ENCODE data around the gene EFS.

Gene EFS

DNA sequence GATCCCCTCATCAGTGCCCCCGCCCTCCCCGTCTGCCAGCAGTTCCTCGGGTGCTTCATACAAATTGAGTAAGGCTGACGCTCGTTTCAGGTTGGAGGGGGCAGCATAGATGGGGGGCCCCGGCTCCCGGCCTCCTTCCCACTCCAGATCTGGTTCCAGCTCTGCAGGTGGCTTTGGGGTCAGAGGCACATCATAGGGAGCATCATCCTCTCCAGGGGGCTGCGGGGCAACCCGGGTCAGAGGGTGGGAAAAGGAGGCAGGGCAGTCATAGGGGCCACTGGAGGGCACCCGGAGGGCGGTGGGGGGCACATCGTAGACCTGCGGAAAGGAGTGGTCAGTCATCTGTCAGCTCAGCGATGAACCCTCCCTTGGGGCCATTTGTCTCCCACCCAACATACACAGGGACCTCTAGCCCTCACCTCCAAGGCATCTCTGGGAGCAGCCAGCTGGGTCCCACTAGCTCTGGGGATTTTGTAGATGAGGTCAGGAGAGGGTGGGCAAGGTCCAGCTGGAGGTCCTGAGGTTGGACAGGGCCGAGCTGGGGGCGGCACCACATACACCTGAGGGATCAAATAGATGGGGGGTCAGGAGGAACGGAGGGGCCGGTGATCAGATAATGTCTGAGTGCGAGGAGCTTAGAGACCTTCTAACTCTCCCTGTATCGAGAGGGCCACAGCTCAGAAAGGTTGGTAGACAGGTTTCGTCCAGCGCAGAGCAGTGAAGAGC, 5.1 kb downstream of the EFS start:
- Histone ChIP-seq H3K27me3 (ENCODE audit: insufficient read depth, low read length, poor library complexity) (peaks cover 24% of the 10 kb centered on the region), H3K27ac (ENCODE audit: low read length) (no peak overlapping the region), H3K79me2 (ENCODE audit: insufficient read depth, low read length) (no peaks in the 10 kb centered on the region), H3K4me3 (ENCODE audit: low read depth in 1 of 2, low read length in 2 of 2) (no peak overlapping the region), H3K36me3 (ENCODE audit: insufficient read depth, low read length) (no peaks in the 10 kb centered on the region), H3K9me3 (ENCODE audit: insufficient read depth, low read length, severe bottlenecking) (no peaks in the 10 kb centered on the region), H3K4me1 (ENCODE audit: insufficient read depth, low read length) (no peaks in the 10 kb centered on the region), H3K4me2 (ENCODE audit: insufficient read depth, low read length) (no peak overlapping the region), H2AFZ (ENCODE audit: low read depth, low read length) (no peak overlapping the region), H4K20me1 (ENCODE audit: insufficient read depth, low read length) (0 out of 2 replicates have a peak, but pooled peaks cover 3% of the 10 kb centered on the region), H3K9ac (ENCODE audit: low read depth, low read length) (no peak overlapping the region)
- TF ChIP-seq, protein P1, sequence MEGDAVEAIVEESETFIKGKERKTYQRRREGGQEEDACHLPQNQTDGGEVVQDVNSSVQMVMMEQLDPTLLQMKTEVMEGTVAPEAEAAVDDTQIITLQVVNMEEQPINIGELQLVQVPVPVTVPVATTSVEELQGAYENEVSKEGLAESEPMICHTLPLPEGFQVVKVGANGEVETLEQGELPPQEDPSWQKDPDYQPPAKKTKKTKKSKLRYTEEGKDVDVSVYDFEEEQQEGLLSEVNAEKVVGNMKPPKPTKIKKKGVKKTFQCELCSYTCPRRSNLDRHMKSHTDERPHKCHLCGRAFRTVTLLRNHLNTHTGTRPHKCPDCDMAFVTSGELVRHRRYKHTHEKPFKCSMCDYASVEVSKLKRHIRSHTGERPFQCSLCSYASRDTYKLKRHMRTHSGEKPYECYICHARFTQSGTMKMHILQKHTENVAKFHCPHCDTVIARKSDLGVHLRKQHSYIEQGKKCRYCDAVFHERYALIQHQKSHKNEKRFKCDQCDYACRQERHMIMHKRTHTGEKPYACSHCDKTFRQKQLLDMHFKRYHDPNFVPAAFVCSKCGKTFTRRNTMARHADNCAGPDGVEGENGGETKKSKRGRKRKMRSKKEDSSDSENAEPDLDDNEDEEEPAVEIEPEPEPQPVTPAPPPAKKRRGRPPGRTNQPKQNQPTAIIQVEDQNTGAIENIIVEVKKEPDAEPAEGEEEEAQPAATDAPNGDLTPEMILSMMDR (IDR thresholded peaks at IDR 0.05; ENCODE audit: borderline replicate concordance, extremely low read depth, low read length, poor library complexity, severe bottlenecking): no peak
- no peak for TF ChIP-seq EZH2 (IDR thresholded peaks at IDR 0.05; ENCODE audit: borderline replicate concordance, low read depth, low read length, severe bottlenecking)
- no peak for ATAC-seq (ENCODE audit: insufficient read depth, low read depth)
- DNase-seq: no peak

DNA sequence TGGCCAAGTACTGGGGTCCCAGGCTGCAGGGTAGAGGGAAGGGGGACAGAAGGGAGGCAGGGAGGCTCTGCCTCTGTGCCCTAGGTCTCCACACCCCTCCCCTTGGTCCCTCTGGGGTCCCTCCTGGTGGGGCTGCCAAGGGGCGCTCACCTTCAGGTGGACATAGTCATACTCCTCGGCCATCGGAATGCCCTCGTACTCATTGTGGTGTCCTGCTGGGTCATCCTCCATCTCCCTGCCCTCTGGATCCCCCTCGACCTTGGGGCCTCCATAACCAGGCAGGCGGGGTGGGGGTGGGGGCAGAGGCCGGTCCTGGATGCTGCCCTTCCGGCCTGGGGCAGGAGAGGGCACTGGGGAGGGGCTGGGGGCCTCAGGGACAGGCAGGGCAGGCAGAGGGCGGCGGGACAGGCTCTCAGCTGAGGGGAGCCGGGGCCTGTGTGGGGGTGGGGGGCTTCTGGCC, 5.8 kb downstream of the EFS start:
- H3K27me3 ChIP-seq (ENCODE audit: insufficient read depth, low read length, poor library complexity): peaks cover 29% of the 10 kb centered on the region
- DNase-seq (no peak), ATAC-seq (ENCODE audit: insufficient read depth, low read depth) (no peak)
- no peaks in the 10 kb centered on the region for H3K4me1 ChIP-seq (ENCODE audit: insufficient read depth, low read length)
- H3K27ac ChIP-seq (ENCODE audit: low read length): no peak overlapping the region
- H3K4me3 ChIP-seq (ENCODE audit: low read depth in 1 of 2, low read length in 2 of 2): no peak overlapping the region
- no peak overlapping the region for H3K9ac ChIP-seq (ENCODE audit: low read depth, low read length)
- 0 out of 2 replicates have a peak, but pooled peaks cover 3% of the 10 kb centered on the region for H4K20me1 ChIP-seq (ENCODE audit: insufficient read depth, low read length)
- H3K4me2 ChIP-seq (ENCODE audit: insufficient read depth, low read length): no peak overlapping the region
- no peaks in the 10 kb centered on the region for H3K79me2 ChIP-seq (ENCODE audit: insufficient read depth, low read length)
- H3K9me3 ChIP-seq (ENCODE audit: insufficient read depth, low read length, severe bottlenecking): no peaks in the 10 kb centered on the region
- no peaks in the 10 kb centered on the region for H3K36me3 ChIP-seq (ENCODE audit: insufficient read depth, low read length)
- H2AFZ ChIP-seq (ENCODE audit: low read depth, low read length): no peak overlapping the region
- TF ChIP-seq, protein P1 (IDR thresholded peaks at IDR 0.05; ENCODE audit: borderline replicate concordance, extremely low read depth, low read length, poor library complexity, severe bottlenecking): no peak
- no peak for TF ChIP-seq EZH2 (IDR thresholded peaks at IDR 0.05; ENCODE audit: borderline replicate concordance, low read depth, low read length, severe bottlenecking)

DNA sequence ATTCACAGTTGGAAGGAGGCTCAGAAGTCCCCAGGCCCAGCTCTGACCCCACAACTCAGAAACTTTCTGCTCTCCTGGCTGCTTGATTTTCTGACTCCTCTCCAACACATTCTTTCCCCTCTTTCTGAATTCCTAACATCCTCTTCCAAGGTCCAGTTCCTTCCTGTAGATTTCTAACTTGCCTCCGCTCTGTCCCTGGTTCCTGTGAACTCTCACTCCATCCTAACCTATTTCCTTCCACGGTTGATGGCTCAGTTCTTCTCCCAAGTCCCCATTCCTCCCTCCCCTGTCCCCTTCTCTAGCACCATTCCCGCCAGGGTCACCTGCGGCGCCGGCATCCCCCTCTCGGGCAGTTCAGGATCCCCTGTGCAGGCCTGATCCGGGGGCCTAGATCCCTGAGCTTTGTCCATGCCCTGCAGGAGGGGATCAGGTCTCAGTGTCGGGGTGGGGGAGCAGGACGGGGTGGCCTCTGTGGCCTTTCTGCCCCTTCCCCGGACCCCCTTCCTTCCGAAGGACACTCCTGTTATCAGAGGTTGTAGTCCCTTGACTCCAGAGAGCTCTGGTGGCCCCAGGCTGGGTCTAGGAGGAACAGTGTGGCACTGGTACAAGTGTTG, 6.3 kb downstream of the EFS start:
- Histone ChIP-seq H3K27ac (ENCODE audit: low read length) (no peak overlapping the region), H3K36me3 (ENCODE audit: insufficient read depth, low read length) (no peaks in the 10 kb centered on the region), H3K4me2 (ENCODE audit: insufficient read depth, low read length) (no peak overlapping the region), H3K27me3 (ENCODE audit: insufficient read depth, low read length, poor library complexity) (peaks cover 34% of the 10 kb centered on the region), H2AFZ (ENCODE audit: low read depth, low read length) (no peak overlapping the region), H4K20me1 (ENCODE audit: insufficient read depth, low read length) (0 out of 2 replicates have a peak, but pooled peaks cover 3% of the 10 kb centered on the region), H3K79me2 (ENCODE audit: insufficient read depth, low read length) (no peaks in the 10 kb centered on the region), H3K4me1 (ENCODE audit: insufficient read depth, low read length) (no peaks in the 10 kb centered on the region), H3K9ac (ENCODE audit: low read depth, low read length) (no peak overlapping the region), H3K4me3 (ENCODE audit: low read depth in 1 of 2, low read length in 2 of 2) (no peak overlapping the region), H3K9me3 (ENCODE audit: insufficient read depth, low read length, severe bottlenecking) (no peaks in the 10 kb centered on the region)
- ATAC-seq (ENCODE audit: insufficient read depth, low read depth): no peak
- no peak for DNase-seq
- TF ChIP-seq EZH2 (IDR thresholded peaks at IDR 0.05; ENCODE audit: borderline replicate concordance, low read depth, low read length, severe bottlenecking): no peak
- TF ChIP-seq, protein P1 (IDR thresholded peaks at IDR 0.05; ENCODE audit: borderline replicate concordance, extremely low read depth, low read length, poor library complexity, severe bottlenecking): no peak
